HCT116 (cell line): ENCODE data around the gene TMEM165. TPM values are rescaled to one million over a fixed set of nuclear protein-coding genes. Genes with fewer than 3 reads are reported as not detected.
A peak's percentile ranks its signal among the peaks of the same experiment; 100 is the strongest.

Source experiments
- ATAC-seq: fragments of 200-7000 bp; cut with Tn5 transposase; 2 replicates; pipeline ENCODE4 v1.9.1; 2020; ENCODE audit warnings: mild to moderate bottlenecking, moderate library complexity
- BruUV-seq: library from RNA; stranded (reverse); fragments of 400-500 nt; replicated peaks from 2 replicates; lab custom pipeline; 2021; lab: Mats Ljungman, UMichigan
- CTCF ChIA-PET: fragments of 300-600 bp; sonication (Branson Sonifier 250); formaldehyde crosslinking; loops from one replicate; lab custom pipeline; 2021; ENCODE audit warnings: antibody characterized with exemption; lab: Charles Lee
- POLR2A ChIA-PET: fragments of 300-600, 350-600 bp; sonication (Branson Sonifier 250); formaldehyde crosslinking; loops from one replicate; lab custom pipeline; 2021; ENCODE audit warnings: antibody characterized with exemption; lab: Charles Lee
- RAD21 ChIA-PET, 2 experiments: fragments of 300-600 bp; sonication (Branson Sonifier 250); formaldehyde crosslinking; loops; one replicate each; lab custom pipeline; 2023; ENCODE audit warnings: low total read pairs in 2 of 2; ENCODE audit not compliant: uncharacterized antibody in 2 of 2, unreplicated experiment in 2 of 2, low non-redundant PET in 1 of 2; lab: Charles Lee
- DNase-seq: peaks from one replicate; pipeline ENCODE4 v3.0.0-alpha.2; 2010; ENCODE audit warnings: low read depth, low spot score
- H2AFZ ChIP-seq: fragments of 200-600 bp; shearing (Covaris generic), sonication (generic); 2 replicates; pipeline ENCODE4 v1.6.1; 2017; ENCODE audit warnings: low read depth, mixed run types, mixed read lengths, antibody characterized with exemption, low read length; ENCODE audit not compliant: poor library complexity, severe bottlenecking
- H3K27ac ChIP-seq: 2 replicates; pipeline ENCODE4 v1.5.1; 2012; ENCODE audit warnings: low read depth, low read length
- H3K27me3 ChIP-seq: fragments of 200-600 bp; sonication (generic); 2 replicates; pipeline ENCODE4 v1.6.1; 2016; ENCODE audit warnings: mixed run types, low read length, mixed read lengths; ENCODE audit not compliant: insufficient read depth
- H3K36me3 ChIP-seq, 2 experiments: fragments of 200-500 bp in 1 of 2; fragments of 200-600 bp in 1 of 2; sonication (Bioruptor generic) in 1 of 2; sonication (generic) in 1 of 2; 2 replicates each; pipeline versions ENCODE4 v1.5.1 to v1.6.1; 2014 to 2016; ENCODE audit warnings: low read length in 2 of 2, inconsistent platforms in 1 of 2, mixed read lengths in 1 of 2, mixed run types in 1 of 2; ENCODE audit not compliant: insufficient read depth in 2 of 2, control insufficient read depth in 1 of 2
- H3K4me1 ChIP-seq, 2 experiments: fragments of 200-600 bp in 1 of 2; sonication (generic) in 1 of 2; 2 replicates each; pipeline versions ENCODE4 v1.5.1 to v1.6.1; 2012 to 2017; ENCODE audit warnings: low read length in 2 of 2, inconsistent platforms in 1 of 2, mild to moderate bottlenecking in 1 of 2, mixed read lengths in 1 of 2, mixed run types in 1 of 2, moderate library complexity in 1 of 2; ENCODE audit not compliant: insufficient read depth in 2 of 2, control insufficient read depth in 1 of 2
- H3K4me2 ChIP-seq: fragments of 200-600 bp; sonication (generic); 2 replicates; pipeline ENCODE4 v1.6.1; 2017; ENCODE audit warnings: mixed run types, low read length, mixed read lengths
- H3K4me3 ChIP-seq, 2 experiments: fragments of 200-600 bp in 1 of 2; sonication (generic) in 1 of 2; replicated peaks in 1 of 2; 2 replicates each; pipeline ENCODE4 v1.5.1; 2011 to 2016; ENCODE audit warnings: low read length in 2 of 2, control low read depth in 1 of 2, low read depth in 1 of 2, mild to moderate bottlenecking in 1 of 2, mixed read lengths in 1 of 2, mixed run types in 1 of 2
- H3K79me2 ChIP-seq: fragments of 200-600 bp; sonication (generic); 2 replicates; pipeline ENCODE4 v1.6.1; 2017; ENCODE audit warnings: mild to moderate bottlenecking, mixed run types, low read length, moderate library complexity, mixed read lengths; ENCODE audit not compliant: insufficient read depth
- H3K9ac ChIP-seq: fragments of 200-600 bp; sonication (generic); 2 replicates; pipeline ENCODE4 v1.6.1; 2016; ENCODE audit warnings: low read length, mixed read lengths
- H3K9me2 ChIP-seq: fragments of 200-600 bp; sonication (generic), shearing (Covaris generic); 2 replicates; pipeline ENCODE4 v1.6.1; 2017; ENCODE audit warnings: mixed run types, mild to moderate bottlenecking, moderate library complexity; ENCODE audit not compliant: insufficient read depth
- H3K9me3 ChIP-seq, 2 experiments: fragments of 200-500 bp in 1 of 2; fragments of 200-600 bp in 1 of 2; sonication (Bioruptor generic) in 1 of 2; sonication (generic) in 1 of 2; 2 replicates each; pipeline ENCODE4 v1.6.1; 2014 to 2017; ENCODE audit warnings: low read length in 2 of 2, mixed read lengths in 2 of 2, inconsistent platforms in 1 of 2, low read depth in 1 of 2, mild to moderate bottlenecking in 1 of 2, mixed run types in 1 of 2, moderate library complexity in 1 of 2; ENCODE audit not compliant: control insufficient read depth in 1 of 2, insufficient read depth in 1 of 2
- H4K20me1 ChIP-seq: fragments of 200-600 bp; sonication (generic), shearing (Covaris generic); 2 replicates; pipeline ENCODE4 v1.6.1; 2017; ENCODE audit warnings: mixed run types, mild to moderate bottlenecking, moderate library complexity; ENCODE audit not compliant: insufficient read depth
- CBX3 ChIP-seq: IDR thresholded peaks from 2 replicates; pipeline ENCODE4 v1.6.1; 2012; ENCODE audit warnings: low read depth
- CEBPB ChIP-seq: IDR thresholded peaks from 2 replicates; pipeline ENCODE4 v1.6.1; 2012; ENCODE audit warnings: low read depth
- EGR1 ChIP-seq: IDR thresholded peaks from 2 replicates; pipeline ENCODE4 v1.6.1; 2012; ENCODE audit warnings: low read depth
- ELF1 ChIP-seq: IDR thresholded peaks from 2 replicates; pipeline ENCODE4 v1.6.1; 2012; ENCODE audit warnings: low read depth, borderline replicate concordance
- EZH2 ChIP-seq: fragments of 200-600 bp; sonication (generic); IDR thresholded peaks from 2 replicates; pipeline ENCODE4 v1.6.1; 2017; ENCODE audit warnings: antibody characterized with exemption, mixed run types
- FOSL1 ChIP-seq: IDR thresholded peaks from 2 replicates; pipeline ENCODE4 v1.6.1; 2012; ENCODE audit warnings: low read depth
- JUND ChIP-seq: IDR thresholded peaks from 2 replicates; pipeline ENCODE4 v1.6.1; 2012
- POLR2A ChIP-seq: IDR thresholded peaks from 2 replicates; pipeline ENCODE4 v1.7.0; 2011; ENCODE audit warnings: borderline replicate concordance; ENCODE audit not compliant: insufficient read depth, insufficient read length; ENCODE audit errors: extremely low read depth
- POLR2AphosphoS5 ChIP-seq: IDR thresholded peaks from 2 replicates; pipeline ENCODE4 v1.6.1; 2011; ENCODE audit warnings: mild to moderate bottlenecking, low read depth, low read length, moderate library complexity
- RAD21 ChIP-seq: IDR thresholded peaks from 2 replicates; pipeline ENCODE4 v1.6.1; 2012; ENCODE audit warnings: low read depth, mild to moderate bottlenecking
- SIN3A ChIP-seq: IDR thresholded peaks from 2 replicates; pipeline ENCODE4 v1.6.1; 2012; ENCODE audit warnings: low read depth
- SP1 ChIP-seq: IDR thresholded peaks from 2 replicates; pipeline ENCODE4 v1.6.1; 2012; ENCODE audit warnings: low read depth
- SRF ChIP-seq: IDR thresholded peaks from 2 replicates; pipeline ENCODE4 v1.6.1; 2012; ENCODE audit warnings: low read depth
- TCF7L2 ChIP-seq: IDR thresholded peaks from 2 replicates; pipeline ENCODE4 v1.7.0; 2011; ENCODE audit warnings: borderline replicate concordance, inconsistent platforms; ENCODE audit not compliant: insufficient read depth, insufficient read length; ENCODE audit errors: extremely low read depth
- ZFX ChIP-seq: fragments of 450-650 bp; IDR thresholded peaks from 2 replicates; pipeline ENCODE4 v1.6.1; 2017
- ZNF274 ChIP-seq: fragments of 200-500 bp; sonication (Bioruptor generic); IDR thresholded peaks from 2 replicates; pipeline ENCODE4 v1.6.1; 2014; ENCODE audit warnings: mild to moderate bottlenecking, low read depth, low read length, inconsistent platforms
- intact Hi-C: fragments of 100-400 bp; cut with micrococcal nuclease; formaldehyde crosslinking; loops from 2 replicates; pipeline ENCODE4 v1.10.0; 2022
- total RNA-seq: library from RNA; stranded (reverse); gene quantifications from one replicate; pipeline ENCODE4 v1.2.1, GENCODE V29; 2021; ENCODE audit not compliant: unreplicated experiment
- TF ChIP-seq, protein P1 (sequence below), 3 experiments: fragments of 200-600 bp in 1 of 3; sonication (generic) in 1 of 3; IDR thresholded peaks in 2 of 3; conservative IDR thresholded peaks in 1 of 3; 2 replicates each; pipeline ENCODE4 v1.5.1; 2012 to 2017; ENCODE audit warnings: low read depth in 2 of 3, low read length in 2 of 3, antibody characterized with exemption in 1 of 3, borderline replicate concordance in 1 of 3, control low read depth in 1 of 3, mild to moderate bottlenecking in 1 of 3, mixed read lengths in 1 of 3, mixed run types in 1 of 3, moderate library complexity in 1 of 3; ENCODE audit not compliant: insufficient read depth in 1 of 3
- TF ChIP-seq, protein P2 (sequence below): IDR thresholded peaks from 2 replicates; pipeline ENCODE4 v1.6.1; 2012
- TF ChIP-seq, protein P3 (sequence below): IDR thresholded peaks from 2 replicates; pipeline ENCODE4 v1.6.1; 2011; ENCODE audit warnings: mild to moderate bottlenecking, low read length, moderate library complexity; ENCODE audit not compliant: insufficient replicate concordance; ENCODE audit errors: extremely low read depth
- TF ChIP-seq, protein P4 (sequence below): IDR thresholded peaks from 2 replicates; pipeline ENCODE4 v1.6.1; 2012

TMEM165 gene
- total RNA-seq, 1 experiment from 2014 or later: 60.7 TPM

DNA sequence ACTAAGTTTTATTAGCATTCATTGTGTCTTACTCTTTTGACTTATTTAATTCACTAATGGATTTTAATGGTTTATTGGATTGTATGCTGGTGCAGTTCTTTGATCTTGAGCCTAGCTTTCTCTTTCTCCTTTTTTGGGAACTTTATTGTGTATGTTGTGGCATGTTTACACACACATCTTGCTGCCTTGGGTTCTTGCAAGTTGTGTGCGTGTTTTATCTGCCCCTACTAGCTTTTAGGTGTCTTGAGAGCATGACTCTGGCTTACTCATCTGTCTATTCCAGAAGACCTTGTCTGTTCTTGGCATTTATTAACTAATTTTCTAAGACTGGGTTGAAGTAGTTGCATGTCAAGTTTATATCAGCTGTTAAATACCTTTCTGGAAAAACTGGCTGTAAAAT is 2.7 kb downstream of the TMEM165 start:
- Histone ChIP-seq H3K36me3 (peaks cover 11 to 18% of the 10 kb centered on the region in 2 experiments), H3K9ac (peak overlapping the region; percentile 92; the same call in 1 of the 2 replicates), H3K9me3 (no peaks in the 10 kb centered on the region), H3K27me3 (no peaks in the 10 kb centered on the region), H3K4me3 (no peak overlapping the region), H4K20me1 (peaks cover 24% of the 10 kb centered on the region; the same call in 1 of the 2 replicates), H3K4me1 (peaks cover 18 to 29% of the 10 kb centered on the region in 2 experiments), H3K9me2 (no peaks in the 10 kb centered on the region), H3K79me2 (peaks cover 66% of the 10 kb centered on the region), H3K27ac (no peak overlapping the region), H3K4me2 (peak overlapping the region; percentile 77; the same call in 1 of the 2 replicates), H2AFZ (no peak overlapping the region)
- no TSS peak for BruUV-seq
- no peak for DNase-seq
- ChIA-PET POLR2A (no interaction called here), CTCF (no interaction called here), RAD21 (no interaction called here)
- TF ChIP-seq FOSL1 (no peak), RAD21 (no peak), SRF (no peak), ZFX (no peak), TCF7L2 (no peak), EZH2 (no peak), SIN3A (no peak), CEBPB (no peak), ELF1 (no peak), ZNF274 (no peak), POLR2A (no peak), CBX3 (no peak), SP1 (no peak), JUND (no peak), EGR1 (no peak), POLR2AphosphoS5 (no peak)
- TF ChIP-seq, protein P1, sequence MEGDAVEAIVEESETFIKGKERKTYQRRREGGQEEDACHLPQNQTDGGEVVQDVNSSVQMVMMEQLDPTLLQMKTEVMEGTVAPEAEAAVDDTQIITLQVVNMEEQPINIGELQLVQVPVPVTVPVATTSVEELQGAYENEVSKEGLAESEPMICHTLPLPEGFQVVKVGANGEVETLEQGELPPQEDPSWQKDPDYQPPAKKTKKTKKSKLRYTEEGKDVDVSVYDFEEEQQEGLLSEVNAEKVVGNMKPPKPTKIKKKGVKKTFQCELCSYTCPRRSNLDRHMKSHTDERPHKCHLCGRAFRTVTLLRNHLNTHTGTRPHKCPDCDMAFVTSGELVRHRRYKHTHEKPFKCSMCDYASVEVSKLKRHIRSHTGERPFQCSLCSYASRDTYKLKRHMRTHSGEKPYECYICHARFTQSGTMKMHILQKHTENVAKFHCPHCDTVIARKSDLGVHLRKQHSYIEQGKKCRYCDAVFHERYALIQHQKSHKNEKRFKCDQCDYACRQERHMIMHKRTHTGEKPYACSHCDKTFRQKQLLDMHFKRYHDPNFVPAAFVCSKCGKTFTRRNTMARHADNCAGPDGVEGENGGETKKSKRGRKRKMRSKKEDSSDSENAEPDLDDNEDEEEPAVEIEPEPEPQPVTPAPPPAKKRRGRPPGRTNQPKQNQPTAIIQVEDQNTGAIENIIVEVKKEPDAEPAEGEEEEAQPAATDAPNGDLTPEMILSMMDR (IDR thresholded peaks at IDR 0.05 in 2 of 3, conservative IDR thresholded peaks at IDR 0.05 in 1 of 3; ENCODE audit: borderline replicate concordance in 1 of 3, insufficient read depth in 1 of 3, low read depth in 2 of 3, low read length in 2 of 3): no peak
- TF ChIP-seq, protein P2, sequence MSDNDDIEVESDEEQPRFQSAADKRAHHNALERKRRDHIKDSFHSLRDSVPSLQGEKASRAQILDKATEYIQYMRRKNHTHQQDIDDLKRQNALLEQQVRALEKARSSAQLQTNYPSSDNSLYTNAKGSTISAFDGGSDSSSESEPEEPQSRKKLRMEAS: no peak
- TF ChIP-seq, protein P3, sequence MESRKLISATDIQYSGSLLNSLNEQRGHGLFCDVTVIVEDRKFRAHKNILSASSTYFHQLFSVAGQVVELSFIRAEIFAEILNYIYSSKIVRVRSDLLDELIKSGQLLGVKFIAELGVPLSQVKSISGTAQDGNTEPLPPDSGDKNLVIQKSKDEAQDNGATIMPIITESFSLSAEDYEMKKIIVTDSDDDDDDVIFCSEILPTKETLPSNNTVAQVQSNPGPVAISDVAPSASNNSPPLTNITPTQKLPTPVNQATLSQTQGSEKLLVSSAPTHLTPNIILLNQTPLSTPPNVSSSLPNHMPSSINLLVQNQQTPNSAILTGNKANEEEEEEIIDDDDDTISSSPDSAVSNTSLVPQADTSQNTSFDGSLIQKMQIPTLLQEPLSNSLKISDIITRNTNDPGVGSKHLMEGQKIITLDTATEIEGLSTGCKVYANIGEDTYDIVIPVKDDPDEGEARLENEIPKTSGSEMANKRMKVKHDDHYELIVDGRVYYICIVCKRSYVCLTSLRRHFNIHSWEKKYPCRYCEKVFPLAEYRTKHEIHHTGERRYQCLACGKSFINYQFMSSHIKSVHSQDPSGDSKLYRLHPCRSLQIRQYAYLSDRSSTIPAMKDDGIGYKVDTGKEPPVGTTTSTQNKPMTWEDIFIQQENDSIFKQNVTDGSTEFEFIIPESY: no peak
- TF ChIP-seq, protein P4, sequence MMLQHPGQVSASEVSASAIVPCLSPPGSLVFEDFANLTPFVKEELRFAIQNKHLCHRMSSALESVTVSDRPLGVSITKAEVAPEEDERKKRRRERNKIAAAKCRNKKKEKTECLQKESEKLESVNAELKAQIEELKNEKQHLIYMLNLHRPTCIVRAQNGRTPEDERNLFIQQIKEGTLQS: no peak
- intact Hi-C loops: no loop called here
- ATAC-seq: no peak
